Hair follicular keratinocyte (primary cell): Measurements from ENCODE around the gene SCLT1. TPM values are rescaled to one million over a fixed set of nuclear protein-coding genes. Genes with fewer than 3 reads are reported as not detected.

Experiments
- total RNA-seq: library from RNA; depleted of rRNA; stranded (reverse); fragments of >200 nt; gene quantifications from 2 replicates; pipeline ENCODE4 v1.2.3, GENCODE V29; 2015

The SCLT1 gene
- 7.3 and 9.8 TPM in 2 replicates for total RNA-seq

GRCh38 chr4:129093191-129093920 is at the start of gene SCLT1:
Gene SCLT1 (minus strand): TSS chr4:129093539. CDS start chr4:129093103, 436 bp downstream.

GRCh38 chr4:129095811-129096454 is 2.6 kb upstream of the SCLT1 start, which contains the start of gene C4orf33:
Gene C4orf33 (plus strand): TSS chr4:129096152. CDS start chr4:129102611, 6,459 bp downstream.

Other genes with a start within 250 kb of the SCLT1 start
- gene C4orf33, start 2.6 kb upstream of the SCLT1 start, total RNA-seq, result 7.2 and 9.3 TPM in 2 replicates